Middle frontal gyrus (tissue), 1 donor: ENCODE measurements around the gene ADGRL3.
"Not testable (repeated sequence)": the region's sequence is repeated elsewhere in the genome, so short reads cannot be mapped to it uniquely, and the experiment has no call there.

Experiments used
- DNase-seq: peaks from one replicate; pipeline ENCODE4 v3.0.0-alpha.2; 2015; ENCODE audit warnings: low spot score; ENCODE audit errors: extremely low spot score

ADGRL3 gene

DNA sequence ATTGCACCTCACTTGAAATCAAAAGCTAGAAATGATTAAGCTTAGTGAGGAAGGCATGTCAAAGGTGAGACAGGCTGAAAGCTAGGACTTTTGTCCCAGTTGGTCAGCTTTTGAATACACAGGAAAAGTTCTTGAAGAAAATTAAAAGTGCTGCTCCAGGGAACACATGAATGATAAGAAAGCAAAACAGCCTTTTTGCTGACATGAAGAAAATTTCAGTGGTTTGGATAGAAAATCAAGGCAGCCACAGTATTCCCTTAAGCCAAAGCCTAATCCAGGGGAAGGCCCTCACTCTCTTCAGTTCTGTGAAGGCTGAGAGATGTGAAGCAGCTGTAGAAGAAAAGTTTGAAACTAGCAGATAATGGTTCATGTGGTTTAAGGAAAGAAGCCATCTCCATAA lies 150.8 kb downstream of the ADGRL3 start:
- no peak for DNase-seq

DNA sequence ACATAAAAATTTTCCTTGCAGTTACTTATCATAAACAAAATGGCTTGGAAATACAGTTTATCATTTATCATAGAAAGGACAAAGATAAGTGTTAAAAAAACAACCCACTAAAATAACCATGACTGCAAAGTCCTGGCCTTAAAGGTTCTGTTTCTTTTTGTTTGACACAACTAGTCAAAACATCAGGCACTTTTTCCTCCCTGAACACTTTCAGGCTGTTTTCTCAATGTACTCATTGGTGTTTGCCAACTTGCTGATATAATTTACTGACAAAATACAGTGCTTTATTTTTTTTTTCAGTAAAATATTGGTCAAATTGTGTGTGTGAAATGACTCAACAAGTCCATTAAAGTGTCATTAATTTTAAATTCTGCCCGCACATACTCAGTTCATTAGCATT lies 156.6 kb downstream of the ADGRL3 start:
- no peak for DNase-seq

GRCh38 chr4:61359301-61359700 lies 159.2 kb downstream of the ADGRL3 start:
- no peak for DNase-seq

DNA sequence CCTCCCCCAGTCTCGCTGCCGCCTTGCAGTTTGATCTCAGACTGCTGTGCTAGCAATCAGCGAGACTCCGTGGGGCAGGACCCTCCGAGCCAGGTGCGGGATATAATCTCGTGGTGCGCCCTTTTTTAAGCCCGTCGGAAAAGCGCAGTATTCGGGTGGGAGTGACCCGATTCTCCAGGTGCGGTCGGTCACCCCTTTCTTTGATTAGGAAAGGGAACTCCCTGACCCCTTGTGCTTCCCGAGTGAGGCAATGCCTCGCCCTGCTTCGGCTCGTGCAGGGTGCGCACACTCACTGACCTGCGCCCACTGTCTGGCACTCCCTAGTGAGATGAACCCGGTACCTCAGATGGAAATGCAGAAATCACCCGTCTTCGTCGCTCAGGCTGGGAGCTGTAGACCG lies 172.7 kb downstream of the ADGRL3 start:
- not testable (repeated sequence) for DNase-seq

GRCh38 chr4:61373901-61374440 lies 173.8 kb downstream of the ADGRL3 start:
- DNase-seq, result no peak

- DNase-seq, result no peak
These were observed 174.3 kb downstream of the ADGRL3 start for GRCh38 chr4:61374447-61374891.

GRCh38 chr4:61375301-61375700 lies 175.2 kb downstream of the ADGRL3 start:
- no peak for DNase-seq

GRCh38 chr4:61376301-61376700 lies 176.2 kb downstream of the ADGRL3 start:
- DNase-seq, result no peak

DNA sequence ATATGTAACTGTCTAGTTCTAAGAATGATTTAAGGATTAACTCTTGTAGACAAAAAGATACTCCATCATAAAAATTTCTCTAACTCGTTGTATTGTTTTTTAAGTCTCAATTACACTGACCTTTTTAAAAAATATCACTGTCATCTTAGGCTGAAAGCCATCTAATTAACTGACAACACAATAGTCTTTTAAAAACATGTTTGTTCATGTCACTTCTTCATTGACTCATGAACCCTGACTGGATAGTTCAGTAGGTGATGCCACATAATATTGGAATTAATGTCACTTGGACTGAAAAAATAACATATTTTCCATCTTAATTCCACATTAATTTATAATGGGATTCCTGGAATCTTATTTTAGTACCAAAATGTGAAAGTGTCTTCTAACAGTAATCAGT lies 179.3 kb downstream of the ADGRL3 start:
- DNase-seq, result no peak

DNA sequence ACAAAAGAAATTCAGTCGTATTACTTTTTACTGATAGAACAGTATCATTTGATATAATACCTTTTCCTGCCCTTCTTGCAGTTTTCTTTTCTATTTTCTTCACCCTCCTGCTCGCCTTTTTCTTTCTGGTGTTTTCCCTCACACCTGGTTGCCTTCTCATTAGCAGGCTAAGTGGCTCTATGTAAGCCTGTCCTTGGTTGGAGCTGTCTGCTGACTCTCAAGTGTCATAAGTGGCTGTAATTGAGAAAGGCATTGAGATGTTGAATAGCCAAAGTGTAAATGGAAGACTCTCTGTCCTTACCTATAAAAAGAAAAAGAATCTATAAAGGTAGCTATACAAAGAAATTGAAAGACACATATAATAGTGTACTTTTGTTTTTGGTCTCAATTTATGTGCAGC lies 180.7 kb downstream of the ADGRL3 start:
- DNase-seq, result no peak

GRCh38 chr4:61385256-61385655 lies 185.1 kb downstream of the ADGRL3 start:
- no peak for DNase-seq

DNA sequence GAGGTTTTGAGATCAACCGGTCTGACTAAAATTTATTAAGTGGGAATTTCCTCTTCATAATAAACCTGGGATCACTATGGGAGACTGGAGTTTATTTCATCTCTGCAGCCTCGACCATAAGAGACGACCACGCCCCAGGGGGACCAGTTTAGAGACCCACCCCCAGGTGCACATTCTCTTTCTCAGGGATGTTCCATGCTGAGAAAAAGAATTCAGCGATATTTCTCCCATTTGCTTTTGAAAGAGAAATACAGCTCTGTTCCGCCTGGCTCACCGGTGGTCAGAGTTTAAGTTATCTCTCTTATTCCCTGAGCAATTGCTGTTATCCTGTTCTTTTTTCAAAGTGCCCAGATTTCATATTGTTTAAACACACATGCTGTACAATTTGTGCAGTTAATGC lies 187.2 kb downstream of the ADGRL3 start:
- DNase-seq, result not testable (repeated sequence)

- DNase-seq, result no peak
These were observed 189.5 kb downstream of the ADGRL3 start for GRCh38 chr4:61389640-61390039.

DNA sequence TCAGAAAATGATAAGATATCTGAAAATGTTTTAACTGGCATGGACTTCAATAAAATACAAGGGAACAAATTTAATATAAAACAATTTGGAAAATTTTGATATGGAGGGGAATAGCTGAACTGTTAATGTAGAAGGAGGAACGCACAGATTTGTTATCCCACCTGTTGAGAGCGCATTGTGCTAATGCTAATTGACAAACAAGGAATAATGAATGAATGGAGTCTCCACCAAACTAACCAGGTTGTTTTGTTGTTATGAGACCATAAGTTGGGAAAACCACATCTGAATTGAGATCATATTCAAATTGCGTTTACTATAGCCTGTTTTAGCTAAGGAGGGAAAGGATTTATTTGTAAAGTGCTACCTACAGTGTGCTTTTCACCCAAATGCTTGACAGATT lies 195.6 kb downstream of the ADGRL3 start:
- DNase-seq, result no peak

GRCh38 chr4:61397174-61397573 lies 197.0 kb downstream of the ADGRL3 start:
- no peak for DNase-seq

GRCh38 chr4:61400439-61401038 lies 200.4 kb downstream of the ADGRL3 start:
- DNase-seq, result no peak

DNA sequence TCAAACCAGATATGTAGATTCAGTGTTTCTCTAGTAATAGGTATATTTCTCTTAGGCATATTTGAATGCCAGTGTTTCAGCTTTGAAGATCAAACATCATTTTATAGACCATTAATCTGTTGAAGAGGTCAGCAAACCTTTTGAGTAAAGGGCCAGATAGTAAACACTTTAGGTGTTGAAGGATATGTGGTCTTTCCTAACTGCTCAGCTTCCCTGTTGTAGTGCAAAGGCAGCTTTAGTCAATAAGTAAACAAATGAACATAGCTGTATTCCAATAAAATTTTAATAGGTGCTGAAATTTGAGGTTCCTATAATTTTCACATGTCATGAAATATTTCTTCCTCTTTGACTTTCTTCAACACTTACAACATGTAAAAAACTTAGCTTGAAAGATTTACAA lies 201.6 kb downstream of the ADGRL3 start:
- no peak for DNase-seq

- no peak for DNase-seq
These were observed 205.2 kb downstream of the ADGRL3 start for GRCh38 chr4:61405307-61405706.

DNA sequence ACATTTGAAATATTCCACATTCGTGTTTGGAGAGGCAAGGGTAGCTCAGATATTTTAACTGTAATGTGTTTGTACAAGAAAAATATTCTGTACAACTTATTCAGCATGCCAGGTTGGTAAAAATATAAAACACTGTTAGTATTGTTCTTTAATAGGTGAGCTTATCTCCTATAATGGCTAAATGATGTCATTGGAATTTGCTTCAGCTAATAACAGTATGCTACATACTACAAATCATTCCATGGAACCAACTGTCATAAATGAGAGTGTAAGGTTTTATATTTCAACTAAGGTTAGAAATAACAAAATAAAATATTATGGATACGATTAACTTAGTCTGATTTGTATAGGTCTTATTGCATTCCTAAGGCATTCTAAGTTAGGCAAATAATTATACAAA lies 206.6 kb downstream of the ADGRL3 start:
- DNase-seq, result no peak

DNA sequence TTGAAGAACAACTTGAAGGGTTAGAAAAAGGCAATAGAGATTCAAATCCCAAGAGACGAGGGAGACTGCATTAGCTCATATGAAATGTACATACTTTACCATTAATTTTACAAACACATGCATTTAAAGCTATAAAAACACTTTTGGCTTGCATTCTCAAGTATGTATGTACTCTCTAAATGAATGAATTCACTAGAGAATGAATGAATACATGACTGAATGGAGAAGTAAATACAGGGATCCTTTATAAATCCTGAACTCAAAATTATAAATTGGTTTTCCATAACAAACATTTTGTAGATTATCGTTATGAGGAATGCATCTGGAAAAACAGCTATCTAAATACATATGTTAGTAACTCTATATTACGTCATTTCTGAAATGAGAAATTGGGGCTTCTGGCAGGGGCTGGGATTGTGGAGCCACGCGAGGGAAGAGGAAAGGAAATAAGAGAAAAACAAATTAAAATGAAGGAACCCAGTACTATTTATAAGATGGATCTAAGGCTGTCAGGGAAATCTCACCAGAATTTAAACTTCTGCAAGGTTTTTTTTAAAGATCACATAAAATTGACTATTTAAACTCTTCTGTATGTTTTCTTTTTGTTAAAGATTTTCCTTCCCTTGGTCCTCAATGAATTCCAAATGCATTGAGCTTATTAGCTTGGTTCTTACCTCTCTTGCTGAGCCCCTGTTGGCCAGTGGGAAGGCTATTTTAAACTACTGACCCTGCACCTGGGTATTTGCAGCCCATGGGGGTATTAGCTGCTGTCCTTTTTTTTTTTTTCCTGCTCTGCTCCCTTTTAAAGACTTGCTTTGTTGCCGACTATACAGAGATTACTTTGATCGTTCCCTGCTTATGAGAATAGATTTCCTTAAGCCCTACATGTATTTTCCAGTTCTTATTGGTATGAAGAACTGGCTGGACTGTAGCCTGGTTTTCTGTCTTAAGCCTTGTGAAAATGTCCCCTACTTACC lies 207.8 kb downstream of the ADGRL3 start:
- DNase-seq, result no peak

GRCh38 chr4:61408861-61409260 lies 208.7 kb downstream of the ADGRL3 start:
- no peak for DNase-seq

DNA sequence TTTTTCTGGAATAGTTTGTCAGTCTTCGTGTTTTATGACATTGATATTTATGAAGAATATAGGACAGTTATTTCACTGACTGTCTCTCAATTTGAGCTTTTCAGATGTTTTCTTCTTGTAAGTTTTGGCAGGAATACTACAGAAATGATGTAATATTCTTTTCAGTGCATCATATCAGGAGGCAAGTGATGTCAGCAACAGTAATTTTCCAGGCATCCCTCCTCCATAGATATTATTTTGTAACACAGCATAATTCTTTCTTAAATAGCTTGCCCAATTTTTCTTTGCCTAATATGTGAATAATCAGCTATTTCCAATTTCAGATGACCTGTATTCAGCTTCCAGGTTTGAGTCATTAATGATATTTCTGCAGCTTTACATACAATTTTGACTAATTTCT lies 211.1 kb downstream of the ADGRL3 start:
- DNase-seq, result no peak
